Cardiac muscle cell (in vitro differentiated cells and primary cell): Measurements from ENCODE around the gene CAND2. TPM values are rescaled to one million over a fixed set of nuclear protein-coding genes. Genes with fewer than 3 reads are reported as not detected.
"Not testable (repeated sequence)": the region's sequence is repeated elsewhere in the genome, so short reads cannot be mapped to it uniquely, and the experiment has no call there.

Experiments used
- DNase-seq, 2 donors: peaks; one replicate each; pipeline versions ENCODE4 v3.0.0 to v3.0.0-alpha.2; 2010 to 2017; ENCODE audit warnings: low read depth in 1 of 2, low spot score in 1 of 2
- H3K27ac ChIP-seq: fragments of 200-600 bp; sonication (generic); 2 replicates; pipeline ENCODE4 v1.5.1; 2016
- H3K27me3 ChIP-seq: fragments of 200-600 bp; sonication (generic); 2 replicates; pipeline ENCODE4 v1.6.0; 2016; ENCODE audit warnings: control low read depth
- H3K36me3 ChIP-seq: fragments of 200-600 bp; sonication (generic); 2 replicates; pipeline ENCODE4 v1.5.1; 2016; ENCODE audit warnings: control low read depth
- H3K4me1 ChIP-seq: fragments of 200-600 bp; sonication (generic); 2 replicates; pipeline ENCODE4 v1.8.1; 2017; ENCODE audit warnings: low read depth, mild to moderate bottlenecking, mixed run types
- H3K4me3 ChIP-seq: fragments of 200-600 bp; sonication (generic); 2 replicates; pipeline ENCODE4 v1.5.1; 2016; ENCODE audit warnings: mild to moderate bottlenecking
- H3K9me3 ChIP-seq: fragments of 200-600 bp; sonication (generic); 2 replicates; pipeline ENCODE4 v1.5.1; 2017; ENCODE audit warnings: low read depth, mild to moderate bottlenecking, control low read depth
- CTCF ChIP-seq: IDR thresholded peaks from 2 replicates; pipeline ENCODE4 v1.5.1; 2012; ENCODE audit warnings: low read depth, mild to moderate bottlenecking, low read length
- polyA plus RNA-seq: library from polyadenylated mRNA; unstranded; fragments of >200 nt; fragmentation: Nextera tagmentation; extraction: Ambion mirVana; gene quantifications from 2 replicates; pipeline ENCODE4 v1.2.1, GENCODE V29; 2016
- total RNA-seq: library from RNA; depleted of rRNA; stranded (reverse); fragments of >200 nt; gene quantifications from 2 replicates; pipeline ENCODE4 v1.2.3, GENCODE V29; 2016

Gene CAND2
- total and polyA plus RNA-seq, 2 experiments from 2014 or later, result 35.2 to 80.3 TPM

DNA sequence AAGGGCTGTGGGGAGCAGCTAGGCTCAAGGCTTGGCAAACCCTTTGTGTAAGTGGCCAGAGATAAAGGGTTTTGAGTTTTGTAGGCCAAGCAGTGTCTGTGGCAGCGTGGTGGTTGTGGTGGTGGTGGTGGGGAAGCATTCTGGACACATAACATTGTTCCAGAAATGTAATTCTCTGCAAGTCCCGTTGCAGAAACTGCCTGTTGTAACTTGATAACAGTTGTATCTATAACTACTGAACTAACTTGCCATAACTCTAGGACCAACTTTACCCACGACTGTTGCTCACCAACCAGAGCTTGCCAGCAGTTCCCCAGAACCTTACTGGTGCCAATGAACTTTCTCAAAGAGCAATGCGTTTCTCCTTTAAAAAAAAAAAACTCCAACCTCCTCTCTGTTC is 19.3 kb upstream of the CAND2 start:
- Histone ChIP-seq H3K4me1 (peaks cover 11% of the 10 kb centered on the region), H3K4me3 (no peak overlapping the region), H3K9me3 (no peaks in the 10 kb centered on the region), H3K36me3 (no peaks in the 10 kb centered on the region), H3K27me3 (no peaks in the 10 kb centered on the region), H3K27ac (no peak overlapping the region)
- DNase-seq, result no peak
- no peak for TF ChIP-seq CTCF

GRCh38 chr3:12780751-12781150 is 15.7 kb upstream of the CAND2 start:
- peak overlapping the region; percentile 45 for H3K27ac ChIP-seq
- peak in 1 of 2 donors; percentile 11 for DNase-seq
- H3K27me3 ChIP-seq, result no peaks in the 10 kb centered on the region
- H3K9me3 ChIP-seq, result no peaks in the 10 kb centered on the region
- H3K36me3 ChIP-seq, result no peaks in the 10 kb centered on the region
- peaks cover 4% of the 10 kb centered on the region for H3K4me1 ChIP-seq
- no peak for TF ChIP-seq CTCF
- H3K4me3 ChIP-seq, result no peak overlapping the region

- Histone ChIP-seq H3K9me3 (no peaks in the 10 kb centered on the region), H3K27ac (no peak overlapping the region), H3K27me3 (no peaks in the 10 kb centered on the region), H3K36me3 (no peaks in the 10 kb centered on the region), H3K4me3 (no peak overlapping the region), H3K4me1 (peaks cover 4% of the 10 kb centered on the region)
- no peak for TF ChIP-seq CTCF
- peak; percentile 31 to 77 for DNase-seq
These were observed 14.2 kb upstream of the CAND2 start for GRCh38 chr3:12782172-12782815.

- no peak overlapping the region for H3K4me3 ChIP-seq
- H3K27me3 ChIP-seq, result no peaks in the 10 kb centered on the region
- no peaks in the 10 kb centered on the region for H3K9me3 ChIP-seq
- H3K36me3 ChIP-seq, result no peaks in the 10 kb centered on the region
- peaks cover 4% of the 10 kb centered on the region for H3K4me1 ChIP-seq
- no peak for DNase-seq
- no peak overlapping the region for H3K27ac ChIP-seq
- no peak for TF ChIP-seq CTCF
These were observed 11.4 kb upstream of the CAND2 start for GRCh38 chr3:12785096-12785495.

- H3K4me3 ChIP-seq, result not testable (repeated sequence)
- peak; percentile 42 for TF ChIP-seq CTCF
- DNase-seq, result peak; percentile 41 to 82
These were observed 9.1 kb upstream of the CAND2 start for GRCh38 chr3:12787346-12787745.

GRCh38 chr3:12787967-12788690 is 8.4 kb upstream of the CAND2 start:
- not testable (repeated sequence) for H3K27me3 ChIP-seq, H3K4me3 ChIP-seq, DNase-seq, H3K9me3 ChIP-seq, H3K36me3 ChIP-seq, H3K4me1 ChIP-seq, H3K27ac ChIP-seq

More at GRCh38 chr3:12787346-12787745, 9.1 kb upstream of the CAND2 start:
- not testable (repeated sequence) for H3K4me1 ChIP-seq, H3K27ac ChIP-seq, H3K9me3 ChIP-seq, H3K27me3 ChIP-seq, H3K36me3 ChIP-seq
